HG03432 (cell line): Measurements from ENCODE around the gene HSD11B2.

Source experiments
- ATAC-seq: cut with Tn5 transposase; IDR thresholded peaks from one replicate; pipeline ENCODE4 v1.9.1; 2021; ENCODE audit warnings: mild to moderate bottlenecking, moderate library complexity; ENCODE audit not compliant: unreplicated experiment

The HSD11B2 gene

GRCh38 chr16:67431775-67432505 is 1.0 kb downstream of the HSD11B2 start:
- no peak for ATAC-seq

GRCh38 chr16:67432506-67432890 is 1.6 kb downstream of the HSD11B2 start:
- no peak for ATAC-seq

GRCh38 chr16:67433131-67433719 is 2.3 kb downstream of the HSD11B2 start:
- ATAC-seq = no peak

- ATAC-seq = no peak
These were observed 4.8 kb downstream of the HSD11B2 start for GRCh38 chr16:67435758-67436164.

- no peak for ATAC-seq
These were observed 5.8 kb downstream of the HSD11B2 start for GRCh38 chr16:67436640-67437193.

GRCh38 chr16:67437513-67437912 is 6.6 kb downstream of the HSD11B2 start:
- ATAC-seq = no peak

- ATAC-seq = no peak
These were observed 7.3 kb downstream of the HSD11B2 start for GRCh38 chr16:67438098-67438791.

- no peak for ATAC-seq
These were observed 8.0 kb downstream of the HSD11B2 start for GRCh38 chr16:67438824-67439393.

GRCh38 chr16:67441271-67441753 is 10.4 kb downstream of the HSD11B2 start:
- no peak for ATAC-seq

DNA sequence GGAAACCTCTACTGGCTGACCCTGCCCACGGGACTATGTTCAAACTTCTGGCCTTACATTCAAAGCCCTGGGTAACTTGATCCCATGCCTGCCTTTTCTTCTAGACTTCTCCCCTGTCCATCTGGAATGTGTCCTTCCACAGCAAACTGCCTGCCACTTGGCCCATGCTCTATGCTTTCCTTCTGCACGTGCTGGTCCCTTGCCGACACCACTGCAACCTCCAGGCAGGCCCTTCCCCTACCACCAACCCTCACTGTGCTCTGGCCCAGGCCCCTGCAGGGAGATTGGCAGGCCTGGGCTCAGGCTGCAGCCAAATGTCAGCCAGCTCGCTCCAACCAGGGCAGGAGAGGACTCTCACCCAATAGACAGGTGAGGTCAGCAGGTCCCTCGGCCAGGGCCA is 11.0 kb downstream of the HSD11B2 start:
- ATAC-seq = no peak

DNA sequence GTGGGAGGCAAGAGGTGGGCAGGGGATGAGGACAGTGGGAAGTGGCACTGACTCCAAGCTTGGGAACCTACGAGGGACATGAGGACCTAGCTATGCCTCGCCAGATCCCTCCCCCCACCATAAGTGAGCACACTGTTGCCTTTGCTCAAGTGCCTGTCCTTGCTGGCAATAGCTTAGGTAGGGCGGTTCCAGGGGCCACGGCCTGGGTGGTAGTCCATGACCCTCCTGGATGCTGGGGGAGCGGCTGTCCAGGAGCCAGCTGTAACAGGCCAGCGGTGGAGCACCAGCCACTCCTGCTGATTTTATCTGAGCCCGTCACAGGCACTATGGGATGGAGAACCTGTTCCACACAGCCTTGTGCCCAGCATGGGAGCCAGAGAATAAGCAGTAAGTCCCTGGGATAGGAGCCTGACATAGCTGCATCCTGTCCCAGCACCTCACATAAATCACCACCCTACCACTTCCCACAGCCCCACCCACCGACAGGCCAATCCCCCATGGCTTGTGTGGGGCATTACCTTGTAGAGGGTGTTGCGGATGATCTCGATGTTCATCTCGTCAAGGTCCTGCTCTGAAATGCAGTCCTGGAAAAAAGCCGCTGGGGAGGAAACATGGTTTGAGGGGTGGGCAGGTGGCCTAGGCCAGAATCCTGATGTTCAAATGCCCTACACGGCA is 11.8 kb downstream of the HSD11B2 start:
- no peak for ATAC-seq

- no peak for ATAC-seq
These were observed 12.3 kb downstream of the HSD11B2 start for GRCh38 chr16:67443265-67443664.

DNA sequence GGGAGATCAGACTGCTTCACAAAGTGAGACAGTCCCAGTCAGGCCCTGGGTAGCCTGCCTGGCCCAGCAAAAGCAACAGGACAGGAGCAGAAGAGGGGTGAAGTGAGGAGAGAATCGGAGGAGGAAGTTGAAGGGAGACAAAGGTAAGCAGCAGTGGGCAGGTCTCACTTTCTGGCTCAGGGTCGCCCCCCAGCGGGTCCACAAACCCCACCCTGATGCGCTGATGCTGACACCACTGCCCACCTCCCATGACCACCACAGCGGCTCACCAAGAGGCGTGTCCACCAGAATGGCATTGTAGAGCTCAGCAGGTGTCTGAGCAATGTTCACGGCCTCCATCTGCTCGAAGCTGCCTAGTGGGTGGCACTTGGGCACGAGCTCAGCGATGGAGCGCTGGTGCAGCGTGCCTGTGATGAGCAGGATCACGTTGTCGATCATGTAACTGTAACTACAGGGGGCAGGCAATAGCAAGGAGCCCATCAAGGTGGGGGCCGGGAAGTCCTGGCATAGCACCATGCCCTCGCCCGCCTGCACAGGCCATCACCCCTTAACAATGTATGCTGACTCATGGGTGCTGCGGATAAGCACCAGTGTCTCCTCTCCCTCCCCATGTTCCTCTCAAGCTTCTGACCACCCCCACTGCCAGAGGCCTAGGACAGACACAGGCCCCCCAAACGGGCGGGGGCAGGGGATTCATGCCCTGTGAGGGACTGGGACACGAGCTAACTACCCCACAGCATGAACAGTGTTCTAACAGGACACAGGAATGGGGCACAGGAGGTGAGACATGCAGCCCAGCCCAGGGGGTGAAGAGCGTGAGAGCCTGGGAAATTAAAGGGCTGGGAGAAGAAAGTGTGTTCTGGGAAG is 13.6 kb downstream of the HSD11B2 start:
- ATAC-seq = no peak

- no peak for ATAC-seq
These were observed 14.2 kb downstream of the HSD11B2 start for GRCh38 chr16:67445126-67445426.

DNA sequence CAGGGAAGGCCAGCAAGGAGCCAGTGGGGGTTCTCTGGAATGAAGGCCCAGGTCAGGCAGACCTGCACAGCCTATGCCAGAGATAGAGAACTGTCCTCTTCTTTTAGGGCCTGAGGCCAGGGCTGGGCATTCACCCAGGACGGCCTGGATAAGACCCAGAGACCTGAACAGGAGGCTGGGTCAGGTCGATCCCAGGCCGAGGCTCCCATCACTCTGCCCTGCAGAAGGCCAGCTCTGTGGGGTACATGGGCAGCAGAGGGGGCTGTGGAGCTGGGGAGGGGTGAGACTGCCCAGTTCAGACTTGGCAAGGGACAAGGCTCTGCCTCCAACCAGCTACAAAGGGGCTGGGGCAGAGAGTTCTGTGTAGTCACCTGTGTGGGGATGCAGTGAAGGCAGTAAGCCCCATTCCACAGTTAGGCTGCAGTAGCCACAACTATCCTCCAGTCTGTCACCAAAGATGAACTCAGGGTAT is 14.6 kb downstream of the HSD11B2 start:
- no peak for ATAC-seq

- no peak for ATAC-seq
These were observed 15.3 kb downstream of the HSD11B2 start for GRCh38 chr16:67445913-67446907.

GRCh38 chr16:67446968-67447507 is 16.1 kb downstream of the HSD11B2 start:
- no peak for ATAC-seq

DNA sequence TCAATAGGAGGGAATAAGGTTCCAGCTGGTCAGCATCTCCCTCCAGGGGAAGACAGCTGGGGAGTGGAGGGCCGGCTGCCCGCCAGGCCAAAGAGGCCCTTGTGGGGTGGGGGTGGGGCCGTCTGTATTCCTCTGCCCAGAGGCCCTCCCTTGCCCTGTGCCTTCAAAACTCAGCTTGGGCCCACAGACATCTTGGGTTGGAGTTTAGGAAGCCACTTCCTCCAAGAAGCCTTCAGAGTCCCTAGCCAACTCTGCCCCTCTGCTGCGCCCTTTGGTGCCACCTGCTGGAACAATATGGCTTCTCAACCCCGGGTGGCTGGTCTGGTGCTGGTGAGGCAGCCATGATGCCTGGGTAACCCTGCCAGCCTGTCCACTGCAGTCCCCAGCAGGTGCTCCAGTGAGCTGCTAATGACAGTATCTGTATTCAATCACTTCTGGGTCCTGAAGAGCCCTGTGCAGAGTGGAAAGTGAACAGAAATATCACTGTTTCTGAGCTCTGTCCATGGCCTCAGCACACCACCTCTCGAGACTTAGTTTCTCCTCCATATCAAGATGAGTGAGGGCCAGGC is 16.7 kb downstream of the HSD11B2 start:
- ATAC-seq = no peak
